SK-N-SH (cell line): ENCODE measurements around the gene MAP3K13. TPM values are rescaled to one million over a fixed set of nuclear protein-coding genes. Genes with fewer than 3 reads are reported as not detected.

ENCODE experiments used
- CTCF ChIA-PET: fragments of 300-600, 350-600 bp; formaldehyde crosslinking; extraction: SDS; loops from one replicate; lab custom pipeline; 2021; lab: Yijun Ruan, JAX
- POLR2A ChIA-PET: fragments of 350-600 bp; sonication (Branson Sonifier 250); formaldehyde crosslinking; extraction: SDS; loops from one replicate; lab custom pipeline; 2020; ENCODE audit warnings: antibody characterized with exemption, inconsistent platforms; lab: Yijun Ruan, JAX
- DNase-seq: peaks from one replicate; pipeline ENCODE4 v3.0.0; 2012
- H2AFZ ChIP-seq: fragments of 200-600 bp; sonication (generic); 2 replicates; pipeline ENCODE4 v1.8.1; 2016; ENCODE audit warnings: antibody characterized with exemption, mild to moderate bottlenecking, low read depth
- H3F3A ChIP-seq: fragments of 200-600 bp; sonication (generic); replicated peaks from 2 replicates; pipeline ENCODE3; 2016; ENCODE audit warnings: antibody characterized with exemption, mild to moderate bottlenecking; ENCODE audit not compliant: insufficient read depth
- H3K27ac ChIP-seq, 2 experiments: fragments of 200-500 bp in 1 of 2; fragments of 200-600 bp in 1 of 2; sonication (Bioruptor generic) in 1 of 2; sonication (generic), shearing (Covaris generic) in 1 of 2; 2 replicates each; pipeline versions ENCODE4 v1.5.1 to v1.6.1; 2014 to 2016; ENCODE audit warnings: low read depth in 2 of 2, inconsistent platforms in 1 of 2, low read length in 1 of 2, mild to moderate bottlenecking in 1 of 2, mixed read lengths in 1 of 2
- H3K27me3 ChIP-seq: fragments of 200-600 bp; sonication (generic), shearing (Covaris generic); 2 replicates; pipeline ENCODE4 v1.6.1; 2016; ENCODE audit warnings: mixed run types; ENCODE audit not compliant: insufficient read depth
- H3K36me3 ChIP-seq, 2 experiments: fragments of 200-500 bp in 1 of 2; fragments of 200-600 bp in 1 of 2; sonication (Bioruptor generic) in 1 of 2; sonication (generic) in 1 of 2; replicated peaks in 1 of 2; 2 replicates each; pipeline versions ENCODE3 to v1.5.1; 2014 to 2016; ENCODE audit warnings: low read length in 1 of 2, mild to moderate bottlenecking in 1 of 2; ENCODE audit not compliant: insufficient read depth in 2 of 2, control insufficient read depth in 1 of 2
- H3K4me1 ChIP-seq, 2 experiments: fragments of 200-500 bp in 1 of 2; fragments of 200-600 bp in 1 of 2; sonication (Bioruptor generic) in 1 of 2; sonication (generic), shearing (Covaris generic) in 1 of 2; 2 replicates each; pipeline versions ENCODE4 v1.5.1 to v1.6.1; 2014 to 2016; ENCODE audit warnings: low read depth in 1 of 2, low read length in 1 of 2, mixed run types in 1 of 2; ENCODE audit not compliant: insufficient read depth in 2 of 2, control insufficient read depth in 1 of 2
- H3K4me2 ChIP-seq: fragments of 200-600 bp; sonication (generic), shearing (Covaris generic); 2 replicates; pipeline ENCODE4 v1.6.1; 2017; ENCODE audit warnings: mixed run types
- H3K4me3 ChIP-seq, 2 experiments: fragments of 200-500 bp in 1 of 2; fragments of 200-600 bp in 1 of 2; sonication (Bioruptor generic) in 1 of 2; sonication (generic), shearing (Covaris generic) in 1 of 2; 2 replicates each; pipeline versions ENCODE4 v1.5.1 to v1.8.1; 2014 to 2016; ENCODE audit warnings: low read depth in 2 of 2, inconsistent platforms in 1 of 2, low read length in 1 of 2, mild to moderate bottlenecking in 1 of 2, mixed read lengths in 1 of 2, moderate library complexity in 1 of 2
- H3K79me2 ChIP-seq: fragments of 200-600 bp; sonication (generic); 2 replicates; pipeline ENCODE4 v1.8.1; 2017; ENCODE audit warnings: mild to moderate bottlenecking; ENCODE audit not compliant: insufficient read depth
- H3K9ac ChIP-seq: fragments of 200-600 bp; sonication (generic); 2 replicates; pipeline ENCODE4 v1.6.1; 2017; ENCODE audit warnings: mixed run types
- H3K9me2 ChIP-seq: fragments of 200-600 bp; sonication (generic); 2 replicates; pipeline ENCODE4 v1.6.1; 2017; ENCODE audit warnings: mixed run types
- H3K9me3 ChIP-seq: fragments of 200-600 bp; sonication (generic); 2 replicates; pipeline ENCODE4 v1.6.1; 2017; ENCODE audit warnings: mixed run types, mild to moderate bottlenecking, moderate library complexity
- H4K20me1 ChIP-seq: fragments of 200-600 bp; sonication (generic); 2 replicates; pipeline ENCODE4 v1.6.1; 2017; ENCODE audit warnings: mild to moderate bottlenecking, mixed run types; ENCODE audit not compliant: insufficient read depth
- ELF1 ChIP-seq: IDR thresholded peaks from 2 replicates; pipeline ENCODE4 v1.4.0; 2012
- EZH2phosphoT487 ChIP-seq: fragments of 200-600 bp; sonication (generic); IDR thresholded peaks from 2 replicates; pipeline ENCODE4 v1.6.1; 2017; ENCODE audit warnings: low read depth, mixed run types, mild to moderate bottlenecking, antibody characterized with exemption, moderate library complexity, borderline replicate concordance
- GATA2 ChIP-seq: sonication (generic); formaldehyde crosslinking; IDR thresholded peaks from 2 replicates; pipeline ENCODE4 v1.5.0; 2020; ENCODE audit warnings: mild to moderate bottlenecking, missing genetic modification reagents
- MXI1 ChIP-seq: IDR thresholded peaks from 2 replicates; pipeline ENCODE4 v1.6.1; 2012; ENCODE audit warnings: mild to moderate bottlenecking, low read depth, low read length, improper control_type of control experiment
- NFIC ChIP-seq: IDR thresholded peaks from 2 replicates; pipeline ENCODE4 v1.4.0; 2012; ENCODE audit warnings: borderline replicate concordance
- POLR2AphosphoS5 ChIP-seq: IDR thresholded peaks from 2 replicates; pipeline ENCODE4 v1.6.1; 2012; ENCODE audit warnings: low read depth, low read length
- RAD21 ChIP-seq: IDR thresholded peaks from 2 replicates; pipeline ENCODE4 v1.6.1; 2012; ENCODE audit warnings: mild to moderate bottlenecking, low read length
- RXRA ChIP-seq: IDR thresholded peaks from 2 replicates; pipeline ENCODE4 v1.4.0; 2012; ENCODE audit warnings: low read depth, mild to moderate bottlenecking, borderline replicate concordance
- SIN3A ChIP-seq: IDR thresholded peaks from 2 replicates; pipeline ENCODE4 v1.6.1; 2012; ENCODE audit warnings: low read depth, mild to moderate bottlenecking, low read length, moderate library complexity, borderline replicate concordance
- TAF1 ChIP-seq: IDR thresholded peaks from 2 replicates; pipeline ENCODE4 v1.6.1; 2012; ENCODE audit warnings: low read depth, mild to moderate bottlenecking, low read length, moderate library complexity, borderline replicate concordance
- TEAD4 ChIP-seq: IDR thresholded peaks from 2 replicates; pipeline ENCODE4 v1.4.0; 2012; ENCODE audit warnings: mild to moderate bottlenecking, borderline replicate concordance; ENCODE audit not compliant: insufficient read depth
- USF2 ChIP-seq: fragments of 150-350 bp; IDR thresholded peaks from 2 replicates; pipeline ENCODE4 v1.6.1; 2017; ENCODE audit warnings: antibody characterized with exemption, low read length, low read depth, borderline replicate concordance
- ZBTB33 ChIP-seq: IDR thresholded peaks from 2 replicates; pipeline ENCODE4 v1.4.0; 2012; ENCODE audit warnings: low read depth, borderline replicate concordance
- WGBS: methylation state at CpG from one replicate; pipeline ENCODE4 v1.1.6; 2017; ENCODE audit warnings: low lambda C conversion rate; 5-methylcytosine and 5-hydroxymethylcytosine counted together
- polyA plus RNA-seq, 3 experiments: library from polyadenylated mRNA; depleted of rRNA; stranded (reverse); fragments of >200 nt; gene quantifications; 2 replicates each; pipeline ENCODE4 v1.2.3, GENCODE V29; 2012
- TF ChIP-seq, protein P1 (sequence below): fragments of 150-350 bp; IDR thresholded peaks from 2 replicates; pipeline ENCODE4 v1.6.1; 2016; ENCODE audit warnings: mild to moderate bottlenecking, low read depth, low read length
- TF ChIP-seq, protein P2 (sequence below): IDR thresholded peaks from 2 replicates; pipeline ENCODE4; 2012
- TF ChIP-seq, protein P3 (sequence below): IDR thresholded peaks from 2 replicates; pipeline ENCODE4 v1.4.0; 2012; ENCODE audit warnings: low read depth

Gene MAP3K13
- polyA plus RNA-seq, 1 of the 3 experiments (the other 2 are of a cell fraction), result 9.1 TPM

- POLR2A ChIA-PET, result no interaction called here
- Histone ChIP-seq H3K4me1 (peaks cover 6 to 30% of the 10 kb centered on the region in 2 experiments; a peak in 2 of 4 replicates), H3K9me2 (no peaks in the 10 kb centered on the region), H4K20me1 (no peaks in the 10 kb centered on the region), H3K4me3 (no peak overlapping the region), H3K4me2 (no peak overlapping the region), H3K27ac (no peak overlapping the region), H2AFZ (no peak overlapping the region), H3K36me3 (no peaks in the 10 kb centered on the region), H3K9ac (no peak overlapping the region), H3F3A (no peaks in the 10 kb centered on the region), H3K9me3 (no peaks in the 10 kb centered on the region), H3K79me2 (no peaks in the 10 kb centered on the region), H3K27me3 (no peaks in the 10 kb centered on the region)
- WGBS, result 86% methylated on average over 4 of the region's 4 CpGs
- DNase-seq, result no peak
- CTCF ChIA-PET, result no interaction called here
- TF ChIP-seq, protein P1, sequence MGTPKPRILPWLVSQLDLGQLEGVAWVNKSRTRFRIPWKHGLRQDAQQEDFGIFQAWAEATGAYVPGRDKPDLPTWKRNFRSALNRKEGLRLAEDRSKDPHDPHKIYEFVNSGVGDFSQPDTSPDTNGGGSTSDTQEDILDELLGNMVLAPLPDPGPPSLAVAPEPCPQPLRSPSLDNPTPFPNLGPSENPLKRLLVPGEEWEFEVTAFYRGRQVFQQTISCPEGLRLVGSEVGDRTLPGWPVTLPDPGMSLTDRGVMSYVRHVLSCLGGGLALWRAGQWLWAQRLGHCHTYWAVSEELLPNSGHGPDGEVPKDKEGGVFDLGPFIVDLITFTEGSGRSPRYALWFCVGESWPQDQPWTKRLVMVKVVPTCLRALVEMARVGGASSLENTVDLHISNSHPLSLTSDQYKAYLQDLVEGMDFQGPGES, result no peak
- TF ChIP-seq USF2, result no peak
- TF ChIP-seq, all 33 proteins: peak for 0
Measured at GRCh38 chr3:185405243-185405642, 42.3 kb downstream of the MAP3K13 start.

DNA sequence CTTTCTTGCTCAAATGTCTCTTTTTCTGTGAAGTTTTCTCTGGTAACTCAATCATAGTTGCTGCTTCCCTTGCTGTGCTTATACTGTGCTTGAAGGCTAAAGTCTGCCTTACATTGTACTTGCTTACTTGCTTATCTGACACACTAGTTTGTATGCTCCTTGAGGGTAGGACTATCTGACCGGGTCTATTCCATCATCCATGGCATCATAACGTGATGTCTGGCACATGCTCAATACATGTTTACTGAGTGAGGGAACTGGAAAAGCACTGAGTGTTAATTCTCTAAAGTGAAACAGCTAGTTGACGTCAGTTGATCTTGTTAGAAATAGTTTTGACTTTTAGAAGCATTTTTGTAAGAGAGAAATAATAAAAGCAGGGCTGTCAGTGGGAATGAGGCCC lies 42.7 kb downstream of the MAP3K13 start:
- no peak overlapping the region; a peak in 1 of 4 replicates for H3K27ac ChIP-seq
- no peak overlapping the region for H3K9ac ChIP-seq
- no peaks in the 10 kb centered on the region for H3K9me3 ChIP-seq
- no peaks in the 10 kb centered on the region for H4K20me1 ChIP-seq
- no peaks in the 10 kb centered on the region for H3K9me2 ChIP-seq
- 84% methylated on average over 3 of the region's 3 CpGs for WGBS
- H3K36me3 ChIP-seq, result no peaks in the 10 kb centered on the region
- no peaks in the 10 kb centered on the region for H3F3A ChIP-seq
- peaks cover 6 to 29% of the 10 kb centered on the region in 2 experiments; a peak in 2 of 4 replicates for H3K4me1 ChIP-seq
- CTCF ChIA-PET, result interaction anchor here (1.5 kb wide), 1 partner anchor 52 kb away, joined by 3 read pairs; no protein-coding TSS in a partner anchor
- no peaks in the 10 kb centered on the region for H3K27me3 ChIP-seq
- TF ChIP-seq TAF1 (no peak), RAD21 (no peak), TEAD4 (no peak), ELF1 (no peak), GATA2 (no peak), EZH2phosphoT487 (no peak), RXRA (no peak), POLR2AphosphoS5 (no peak), ZBTB33 (no peak), MXI1 (no peak), NFIC (no peak), SIN3A (no peak)
- TF ChIP-seq, protein P2, sequence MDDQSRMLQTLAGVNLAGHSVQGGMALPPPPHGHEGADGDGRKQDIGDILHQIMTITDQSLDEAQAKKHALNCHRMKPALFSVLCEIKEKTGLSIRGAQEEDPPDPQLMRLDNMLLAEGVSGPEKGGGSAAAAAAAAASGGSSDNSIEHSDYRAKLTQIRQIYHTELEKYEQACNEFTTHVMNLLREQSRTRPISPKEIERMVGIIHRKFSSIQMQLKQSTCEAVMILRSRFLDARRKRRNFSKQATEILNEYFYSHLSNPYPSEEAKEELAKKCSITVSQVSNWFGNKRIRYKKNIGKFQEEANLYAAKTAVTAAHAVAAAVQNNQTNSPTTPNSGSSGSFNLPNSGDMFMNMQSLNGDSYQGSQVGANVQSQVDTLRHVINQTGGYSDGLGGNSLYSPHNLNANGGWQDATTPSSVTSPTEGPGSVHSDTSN, result no peak
- TF ChIP-seq, protein P3, sequence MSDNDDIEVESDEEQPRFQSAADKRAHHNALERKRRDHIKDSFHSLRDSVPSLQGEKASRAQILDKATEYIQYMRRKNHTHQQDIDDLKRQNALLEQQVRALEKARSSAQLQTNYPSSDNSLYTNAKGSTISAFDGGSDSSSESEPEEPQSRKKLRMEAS, result no peak
- TF ChIP-seq, all 33 proteins: peak for 0
- no peak overlapping the region for H3K4me3 ChIP-seq
- no peak overlapping the region for H2AFZ ChIP-seq
- DNase-seq, result no peak
- H3K79me2 ChIP-seq, result no peaks in the 10 kb centered on the region
- no peak overlapping the region for H3K4me2 ChIP-seq
- POLR2A ChIA-PET, result no interaction called here
